Suprapubic skin (tissue), 4 donors: ENCODE results near the gene OCRL.

Experiments used
- EP300 ChIP-seq: sonication (generic); formaldehyde crosslinking; IDR thresholded peaks from one replicate; pipeline ENCODE4 v1.6.1; 2017; ENCODE audit warnings: antibody characterized with exemption
- POLR2A ChIP-seq, 2 donors: fragments of 450-650 bp; IDR thresholded peaks; one replicate each; pipeline ENCODE4 v1.6.1; 2017; ENCODE audit warnings: antibody characterized with exemption in 2 of 2, mild to moderate bottlenecking in 2 of 2, moderate library complexity in 2 of 2
- POLR2AphosphoS5 ChIP-seq, 3 donors: sonication (generic); formaldehyde crosslinking; IDR thresholded peaks; one replicate each; pipeline ENCODE4 v1.6.1; 2017; ENCODE audit warnings: antibody characterized with exemption in 3 of 3
- TF ChIP-seq, protein P1 (sequence below), 2 donors: fragments of 200-600 bp in 1 of 2; fragments of 450-650 bp in 1 of 2; sonication (generic) in 1 of 2; IDR thresholded peaks; one replicate each; pipeline ENCODE4 v1.5.1; 2016 to 2019; ENCODE audit warnings: antibody characterized with exemption in 2 of 2, mild to moderate bottlenecking in 1 of 2, moderate library complexity in 1 of 2

DNA sequence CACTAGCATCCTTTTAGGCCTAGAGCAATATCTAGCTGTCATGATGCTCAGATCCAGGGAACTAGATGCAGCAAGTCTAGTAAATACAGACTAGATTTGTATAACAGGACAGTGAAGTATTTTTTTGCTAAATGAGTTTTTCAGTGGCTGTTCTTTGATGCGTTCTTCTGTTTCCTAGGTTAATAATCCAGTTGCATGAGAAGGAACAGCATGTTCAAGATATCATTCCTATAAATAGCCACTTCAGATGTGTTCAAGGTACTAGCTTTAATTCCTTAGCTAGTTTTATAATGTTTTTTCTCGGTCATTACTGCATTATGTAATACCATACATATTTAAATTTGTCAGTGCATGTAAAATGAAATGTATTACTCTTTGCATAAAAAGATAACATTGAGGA, 4.7 kb downstream of the OCRL start:
- TF ChIP-seq, protein P1, sequence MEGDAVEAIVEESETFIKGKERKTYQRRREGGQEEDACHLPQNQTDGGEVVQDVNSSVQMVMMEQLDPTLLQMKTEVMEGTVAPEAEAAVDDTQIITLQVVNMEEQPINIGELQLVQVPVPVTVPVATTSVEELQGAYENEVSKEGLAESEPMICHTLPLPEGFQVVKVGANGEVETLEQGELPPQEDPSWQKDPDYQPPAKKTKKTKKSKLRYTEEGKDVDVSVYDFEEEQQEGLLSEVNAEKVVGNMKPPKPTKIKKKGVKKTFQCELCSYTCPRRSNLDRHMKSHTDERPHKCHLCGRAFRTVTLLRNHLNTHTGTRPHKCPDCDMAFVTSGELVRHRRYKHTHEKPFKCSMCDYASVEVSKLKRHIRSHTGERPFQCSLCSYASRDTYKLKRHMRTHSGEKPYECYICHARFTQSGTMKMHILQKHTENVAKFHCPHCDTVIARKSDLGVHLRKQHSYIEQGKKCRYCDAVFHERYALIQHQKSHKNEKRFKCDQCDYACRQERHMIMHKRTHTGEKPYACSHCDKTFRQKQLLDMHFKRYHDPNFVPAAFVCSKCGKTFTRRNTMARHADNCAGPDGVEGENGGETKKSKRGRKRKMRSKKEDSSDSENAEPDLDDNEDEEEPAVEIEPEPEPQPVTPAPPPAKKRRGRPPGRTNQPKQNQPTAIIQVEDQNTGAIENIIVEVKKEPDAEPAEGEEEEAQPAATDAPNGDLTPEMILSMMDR (IDR thresholded peaks at IDR 0.05), result no peak
- TF ChIP-seq POLR2A (IDR thresholded peaks at IDR 0.05), result no peak
- TF ChIP-seq POLR2AphosphoS5 (IDR thresholded peaks at IDR 0.05), result no peak
- TF ChIP-seq EP300, result no peak
